ENCODE results near the gene PADI3. TPM values are rescaled to one million over a fixed set of nuclear protein-coding genes. Genes with fewer than 3 reads are reported as not detected.

Gene PADI3
- total and polyA plus RNA-seq, 2 experiments from 2014 or later, result 0.37 to 0.80 TPM

DNA sequence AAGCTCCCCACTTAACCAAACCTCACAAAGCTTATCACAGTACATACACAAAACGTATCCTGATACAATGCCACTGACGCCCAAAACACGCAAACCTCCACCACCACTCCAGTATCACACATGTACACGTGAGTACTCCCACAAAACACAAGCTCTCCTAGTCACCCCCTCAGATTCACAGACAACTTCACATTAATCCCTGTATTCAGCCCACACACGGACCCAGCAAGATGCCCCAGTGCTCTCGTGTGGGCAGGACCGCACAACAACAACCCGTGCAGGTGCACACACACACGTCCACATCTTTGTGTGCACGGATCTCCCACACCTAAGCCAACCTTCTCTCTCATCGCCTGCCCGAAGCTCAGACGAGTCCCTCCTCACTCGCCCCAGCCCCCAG is 26.3 kb upstream of the PADI3 start:
- no peak for ATAC-seq

More for the DNA sequence above, 26.3 kb upstream of the PADI3 start:
- Histone ChIP-seq H3K36me3 (ENCODE audit: insufficient read depth) (no peaks in the 10 kb centered on the region), H3K79me2 (replicated peaks; ENCODE audit: insufficient read depth) (no peaks in the 10 kb centered on the region), H3K4me1 (ENCODE audit: insufficient read depth) (no peaks in the 10 kb centered on the region), H3K27ac (ENCODE audit: low read depth) (no peak overlapping the region), H4K20me1 (replicated peaks; ENCODE audit: insufficient read depth) (no peaks in the 10 kb centered on the region), H3K4me2 (no peak overlapping the region), H3K9me2 (ENCODE audit: insufficient read depth) (no peaks in the 10 kb centered on the region), H3F3A (replicated peaks; ENCODE audit: low read depth) (no peaks in the 10 kb centered on the region), H2AFZ (no peak overlapping the region), H3K27me3 (ENCODE audit: insufficient read depth) (no peaks in the 10 kb centered on the region), H3K4me3 (no peak overlapping the region)
- Mint-ChIP-seq H3K27me3 (ENCODE audit: insufficient read depth, low read depth, poor library complexity) (peaks cover 6% of the 10 kb centered on the region), H3K9me3 (no peaks in the 10 kb centered on the region), H3K4me1 (no peaks in the 10 kb centered on the region; the same call in 2 of the 3 replicates), H3K4me3 (no peak overlapping the region), H3K27ac (no peak overlapping the region), H3K36me3 (ENCODE audit: low read depth) (no peaks in the 10 kb centered on the region)
- no peak for DNase-seq (ENCODE audit: low spot score)
- TF ChIP-seq ZNF462 (CRISPR knock-in tag; IDR thresholded peaks at IDR 0.05), result no peak
- no peak for TF ChIP-seq NANOG (IDR thresholded peaks at IDR 0.05; ENCODE audit: borderline replicate concordance)
- no peak for TF ChIP-seq POLR2AphosphoS5 (IDR thresholded peaks at IDR 0.05; ENCODE audit: low read depth)
- no peak for TF ChIP-seq STAT1 (IDR thresholded peaks at IDR 0.05; ENCODE audit: unreplicated experiment)
- TF ChIP-seq CREB1 (CRISPR knock-in tag; IDR thresholded peaks at IDR 0.05; ENCODE audit: low read depth), result no peak
- TF ChIP-seq, protein P1, sequence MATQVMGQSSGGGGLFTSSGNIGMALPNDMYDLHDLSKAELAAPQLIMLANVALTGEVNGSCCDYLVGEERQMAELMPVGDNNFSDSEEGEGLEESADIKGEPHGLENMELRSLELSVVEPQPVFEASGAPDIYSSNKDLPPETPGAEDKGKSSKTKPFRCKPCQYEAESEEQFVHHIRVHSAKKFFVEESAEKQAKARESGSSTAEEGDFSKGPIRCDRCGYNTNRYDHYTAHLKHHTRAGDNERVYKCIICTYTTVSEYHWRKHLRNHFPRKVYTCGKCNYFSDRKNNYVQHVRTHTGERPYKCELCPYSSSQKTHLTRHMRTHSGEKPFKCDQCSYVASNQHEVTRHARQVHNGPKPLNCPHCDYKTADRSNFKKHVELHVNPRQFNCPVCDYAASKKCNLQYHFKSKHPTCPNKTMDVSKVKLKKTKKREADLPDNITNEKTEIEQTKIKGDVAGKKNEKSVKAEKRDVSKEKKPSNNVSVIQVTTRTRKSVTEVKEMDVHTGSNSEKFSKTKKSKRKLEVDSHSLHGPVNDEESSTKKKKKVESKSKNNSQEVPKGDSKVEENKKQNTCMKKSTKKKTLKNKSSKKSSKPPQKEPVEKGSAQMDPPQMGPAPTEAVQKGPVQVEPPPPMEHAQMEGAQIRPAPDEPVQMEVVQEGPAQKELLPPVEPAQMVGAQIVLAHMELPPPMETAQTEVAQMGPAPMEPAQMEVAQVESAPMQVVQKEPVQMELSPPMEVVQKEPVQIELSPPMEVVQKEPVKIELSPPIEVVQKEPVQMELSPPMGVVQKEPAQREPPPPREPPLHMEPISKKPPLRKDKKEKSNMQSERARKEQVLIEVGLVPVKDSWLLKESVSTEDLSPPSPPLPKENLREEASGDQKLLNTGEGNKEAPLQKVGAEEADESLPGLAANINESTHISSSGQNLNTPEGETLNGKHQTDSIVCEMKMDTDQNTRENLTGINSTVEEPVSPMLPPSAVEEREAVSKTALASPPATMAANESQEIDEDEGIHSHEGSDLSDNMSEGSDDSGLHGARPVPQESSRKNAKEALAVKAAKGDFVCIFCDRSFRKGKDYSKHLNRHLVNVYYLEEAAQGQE (IDR thresholded peaks at IDR 0.05; ENCODE audit: unreplicated experiment), result no peak
- TF ChIP-seq, protein P2, sequence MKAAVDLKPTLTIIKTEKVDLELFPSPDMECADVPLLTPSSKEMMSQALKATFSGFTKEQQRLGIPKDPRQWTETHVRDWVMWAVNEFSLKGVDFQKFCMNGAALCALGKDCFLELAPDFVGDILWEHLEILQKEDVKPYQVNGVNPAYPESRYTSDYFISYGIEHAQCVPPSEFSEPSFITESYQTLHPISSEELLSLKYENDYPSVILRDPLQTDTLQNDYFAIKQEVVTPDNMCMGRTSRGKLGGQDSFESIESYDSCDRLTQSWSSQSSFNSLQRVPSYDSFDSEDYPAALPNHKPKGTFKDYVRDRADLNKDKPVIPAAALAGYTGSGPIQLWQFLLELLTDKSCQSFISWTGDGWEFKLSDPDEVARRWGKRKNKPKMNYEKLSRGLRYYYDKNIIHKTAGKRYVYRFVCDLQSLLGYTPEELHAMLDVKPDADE (IDR thresholded peaks at IDR 0.05), result no peak
- no peak for TF ChIP-seq ZNF331 (CRISPR knock-in tag; IDR thresholded peaks at IDR 0.05; ENCODE audit: low read depth)
- TF ChIP-seq JUNB (IDR thresholded peaks at IDR 0.05; ENCODE audit: unreplicated experiment), result no peak
- TF ChIP-seq EZH2 (IDR thresholded peaks at IDR 0.05; ENCODE audit: low read depth, unreplicated experiment), result no peak
- no peak for TF ChIP-seq CTCF (conservative IDR thresholded peaks at IDR 0.05; ENCODE audit: low read depth in 2 of 2)
- TF ChIP-seq ZNF114 (CRISPR knock-in tag; IDR thresholded peaks at IDR 0.05), result no peak
- no peak for TF ChIP-seq EZH2phosphoT487 (IDR thresholded peaks at IDR 0.05; ENCODE audit: unreplicated experiment)

All from GM23338 (cell line).